Measurements from ENCODE around the gene RALB. TPM values are rescaled to one million over a fixed set of nuclear protein-coding genes. Genes with fewer than 3 reads are reported as not detected.

RALB gene
- total RNA-seq, 1 experiment from 2014 or later: 59.4 TPM

DNA sequence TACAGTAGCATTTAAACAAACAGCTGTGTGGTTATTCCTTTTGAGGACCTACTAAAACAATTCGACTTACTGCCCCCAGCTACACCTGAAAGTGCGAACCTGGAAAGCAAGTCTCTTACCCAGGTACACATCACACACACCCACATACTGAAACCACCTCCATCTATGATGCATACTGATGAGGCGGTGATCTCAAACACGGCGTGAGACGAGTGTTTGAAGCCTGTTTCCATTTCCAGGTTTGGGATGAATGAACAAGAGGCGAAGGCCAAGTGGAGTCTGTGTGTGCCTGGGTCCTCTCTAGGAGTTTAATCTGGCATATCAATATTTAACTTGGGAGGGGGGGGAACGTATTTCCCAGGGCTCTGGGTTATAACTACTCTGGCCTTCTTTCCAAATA lies 31.0 kb upstream of the RALB start:
- H3K36me3 ChIP-seq (ENCODE audit: control insufficient read depth, insufficient read depth, low read length): peaks cover 1% of the 10 kb centered on the region; the same call in 1 of the 2 replicates
- ChIA-PET POLR2A (no interaction called here), CTCF (interaction anchor here (1.0 kb wide), 1 partner anchor 47 kb away, joined by 5 read pairs; no protein-coding TSS in a partner anchor)
- H3K36me3 Mint-ChIP-seq (ENCODE audit: insufficient read depth, unreplicated experiment): peaks cover 34% of the 10 kb centered on the region
- H3K4me1 ChIP-seq: peaks cover 23% of the 10 kb centered on the region
- TF ChIP-seq, protein P1, sequence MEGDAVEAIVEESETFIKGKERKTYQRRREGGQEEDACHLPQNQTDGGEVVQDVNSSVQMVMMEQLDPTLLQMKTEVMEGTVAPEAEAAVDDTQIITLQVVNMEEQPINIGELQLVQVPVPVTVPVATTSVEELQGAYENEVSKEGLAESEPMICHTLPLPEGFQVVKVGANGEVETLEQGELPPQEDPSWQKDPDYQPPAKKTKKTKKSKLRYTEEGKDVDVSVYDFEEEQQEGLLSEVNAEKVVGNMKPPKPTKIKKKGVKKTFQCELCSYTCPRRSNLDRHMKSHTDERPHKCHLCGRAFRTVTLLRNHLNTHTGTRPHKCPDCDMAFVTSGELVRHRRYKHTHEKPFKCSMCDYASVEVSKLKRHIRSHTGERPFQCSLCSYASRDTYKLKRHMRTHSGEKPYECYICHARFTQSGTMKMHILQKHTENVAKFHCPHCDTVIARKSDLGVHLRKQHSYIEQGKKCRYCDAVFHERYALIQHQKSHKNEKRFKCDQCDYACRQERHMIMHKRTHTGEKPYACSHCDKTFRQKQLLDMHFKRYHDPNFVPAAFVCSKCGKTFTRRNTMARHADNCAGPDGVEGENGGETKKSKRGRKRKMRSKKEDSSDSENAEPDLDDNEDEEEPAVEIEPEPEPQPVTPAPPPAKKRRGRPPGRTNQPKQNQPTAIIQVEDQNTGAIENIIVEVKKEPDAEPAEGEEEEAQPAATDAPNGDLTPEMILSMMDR (IDR thresholded peaks at IDR 0.05; ENCODE audit: insufficient read depth in 1 of 2, low read depth in 1 of 2, low read length in 1 of 2, severe bottlenecking in 1 of 2, unreplicated experiment in 1 of 2): no peak
- DNase-seq: peak in 1 of 2 experiments; percentile 15
- no peaks in the 10 kb centered on the region for H3K9me3 Mint-ChIP-seq (ENCODE audit: unreplicated experiment)
- H3K4me3 Mint-ChIP-seq (ENCODE audit: unreplicated experiment): peak overlapping the region; percentile 97
- peak overlapping the region; percentile 96 for H3K27ac Mint-ChIP-seq (ENCODE audit: unreplicated experiment)
- no peaks in the 10 kb centered on the region for H3K27me3 ChIP-seq (replicated peaks; ENCODE audit: control insufficient read depth, insufficient read depth, low read length)
- H3K4me1 Mint-ChIP-seq (ENCODE audit: low read depth, unreplicated experiment): peaks cover 11% of the 10 kb centered on the region
- intact Hi-C loops (cut with micrococcal nuclease; ENCODE audit: unreplicated experiment): loop anchor here (2.0 to 10.0 kb wide), 2 partner anchors 243 to 1309 kb away; partner anchors contain the start of gene RNU4ATAC
- H3K27me3 Mint-ChIP-seq (ENCODE audit: insufficient read depth, unreplicated experiment): no peaks in the 10 kb centered on the region
- no TSS peak for BruUV-seq (replicated peaks)
- H3K9me3 ChIP-seq: no peaks in the 10 kb centered on the region
- H3K4me3 ChIP-seq (ENCODE audit: low read depth, low read length): no peak overlapping the region; the same call in 1 of the 2 replicates

DNA sequence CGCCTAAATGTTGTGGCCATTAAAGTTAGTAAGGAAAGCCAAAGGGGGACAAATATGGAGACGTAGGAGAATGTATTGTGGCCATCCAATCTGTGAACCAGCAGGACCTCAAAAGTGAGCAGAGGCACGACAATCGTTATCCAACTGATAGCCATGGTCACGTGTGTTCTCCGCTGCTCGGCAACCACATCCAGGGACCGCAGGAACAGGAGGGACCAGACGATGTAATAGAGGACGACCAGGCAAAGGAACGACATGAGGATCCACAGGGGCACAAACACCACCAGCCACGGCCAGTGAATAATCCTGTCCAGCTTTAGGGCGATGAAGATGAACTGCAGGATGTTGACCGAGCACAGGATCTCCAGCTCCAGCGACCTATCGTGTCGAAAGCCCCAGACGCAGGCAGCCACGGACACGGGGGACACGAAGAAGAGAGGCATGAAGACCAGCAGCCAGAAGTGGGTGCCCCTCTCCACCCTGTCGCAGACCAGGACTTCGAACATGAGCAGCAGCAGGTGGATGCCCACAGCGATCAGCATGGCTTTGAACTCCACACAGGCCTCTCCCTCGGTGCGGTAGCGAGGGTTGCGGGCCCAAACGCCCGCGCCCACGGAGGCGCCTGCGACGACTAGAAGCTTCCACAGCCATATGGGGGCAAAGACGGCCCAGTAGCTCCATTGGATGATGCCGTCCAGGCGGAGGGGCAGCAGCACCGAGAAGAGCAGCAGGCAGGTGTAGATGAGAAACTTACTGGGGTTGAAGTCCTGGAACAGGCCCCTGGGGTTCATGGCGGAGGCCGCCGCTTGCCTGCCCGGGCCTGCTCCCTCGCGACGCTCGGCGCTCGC lies 30.2 kb upstream of the RALB start:
- TF ChIP-seq, protein P1 (IDR thresholded peaks at IDR 0.05; ENCODE audit: insufficient read depth in 1 of 2, low read depth in 1 of 2, low read length in 1 of 2, severe bottlenecking in 1 of 2, unreplicated experiment in 1 of 2): no peak
- Histone ChIP-seq H3K9me3 (no peaks in the 10 kb centered on the region), H3K27me3 (replicated peaks; ENCODE audit: control insufficient read depth, insufficient read depth, low read length) (no peaks in the 10 kb centered on the region), H3K36me3 (ENCODE audit: control insufficient read depth, insufficient read depth, low read length) (peaks cover 1% of the 10 kb centered on the region; the same call in 1 of the 2 replicates), H3K4me3 (ENCODE audit: low read depth, low read length) (peak overlapping the region; percentile 76), H3K4me1 (peaks cover 23% of the 10 kb centered on the region)
- H3K9me3 Mint-ChIP-seq (ENCODE audit: unreplicated experiment): no peaks in the 10 kb centered on the region
- H3K27me3 Mint-ChIP-seq (ENCODE audit: insufficient read depth, unreplicated experiment): no peaks in the 10 kb centered on the region
- peak overlapping the region; percentile 97 for H3K4me3 Mint-ChIP-seq (ENCODE audit: unreplicated experiment)
- peak overlapping the region; percentile 96 for H3K27ac Mint-ChIP-seq (ENCODE audit: unreplicated experiment)
- intact Hi-C loops (cut with micrococcal nuclease; ENCODE audit: unreplicated experiment): loop anchor here (1.0 to 10.0 kb wide), 6 partner anchors 16 to 1308 kb away; partner anchors contain the start of genes RALB and RNU4ATAC
- DNase-seq: peak in 1 of 2 experiments; percentile 38
- ChIA-PET CTCF (interaction anchor here (0.5 to 1.5 kb wide), 12 partner anchors 20 to 460 kb away, joined by 3 to 19 read pairs (median 4); partner anchors contain the start of gene RALB), POLR2A (interaction anchor here (0.6 to 1.6 kb wide), 12 partner anchors 9 to 463 kb away, joined by 3 to 46 read pairs (median 6); partner anchors contain the start of genes EPB41L5, PTPN4 and RALB)
- peaks cover 15% of the 10 kb centered on the region for H3K4me1 Mint-ChIP-seq (ENCODE audit: low read depth, unreplicated experiment)
- H3K36me3 Mint-ChIP-seq (ENCODE audit: insufficient read depth, unreplicated experiment): peaks cover 34% of the 10 kb centered on the region
- no TSS peak for BruUV-seq (replicated peaks)
